ENCODE results near the gene CENPF.

CENPF gene

GRCh38 chr1:214583824-214584554 is 19.0 kb upstream of the CENPF start:
- TF ChIP-seq TAF1 (IDR thresholded peaks at IDR 0.05; ENCODE audit: borderline replicate concordance, insufficient read depth, low read length), result no peak
- TF ChIP-seq SIN3A (IDR thresholded peaks at IDR 0.05; ENCODE audit: borderline replicate concordance, insufficient read depth, low read length), result no peak
- TF ChIP-seq REST (IDR thresholded peaks at IDR 0.05; ENCODE audit: insufficient read depth in 1 of 2, low read depth in 2 of 2, low read length in 2 of 2), result no peak
- TF ChIP-seq FOXP2 (optimal IDR thresholded peaks at IDR 0.05; ENCODE audit: borderline replicate concordance, extremely low read depth, extremely low read length, insufficient read depth), result no peak
- TF ChIP-seq POLR2AphosphoS5 (IDR thresholded peaks at IDR 0.05; ENCODE audit: low read depth, low read length), result no peak

GRCh38 chr1:214584805-214585766 is 17.9 kb upstream of the CENPF start:
- TF ChIP-seq TAF1 (IDR thresholded peaks at IDR 0.05; ENCODE audit: borderline replicate concordance, insufficient read depth, low read length), result no peak
- TF ChIP-seq SIN3A (IDR thresholded peaks at IDR 0.05; ENCODE audit: borderline replicate concordance, insufficient read depth, low read length), result no peak
- no peak for TF ChIP-seq REST (IDR thresholded peaks at IDR 0.05; ENCODE audit: insufficient read depth in 1 of 2, low read depth in 2 of 2, low read length in 2 of 2)
- no peak for TF ChIP-seq FOXP2 (optimal IDR thresholded peaks at IDR 0.05; ENCODE audit: borderline replicate concordance, extremely low read depth, extremely low read length, insufficient read depth)
- TF ChIP-seq POLR2AphosphoS5 (IDR thresholded peaks at IDR 0.05; ENCODE audit: low read depth, low read length), result no peak

GRCh38 chr1:214586621-214587020 is 16.4 kb upstream of the CENPF start:
- TF ChIP-seq SIN3A (IDR thresholded peaks at IDR 0.05; ENCODE audit: borderline replicate concordance, insufficient read depth, low read length), result no peak
- TF ChIP-seq FOXP2 (optimal IDR thresholded peaks at IDR 0.05; ENCODE audit: borderline replicate concordance, extremely low read depth, extremely low read length, insufficient read depth), result no peak
- no peak for TF ChIP-seq POLR2AphosphoS5 (IDR thresholded peaks at IDR 0.05; ENCODE audit: low read depth, low read length)
- no peak for TF ChIP-seq TAF1 (IDR thresholded peaks at IDR 0.05; ENCODE audit: borderline replicate concordance, insufficient read depth, low read length)
- no peak for TF ChIP-seq REST (IDR thresholded peaks at IDR 0.05; ENCODE audit: insufficient read depth in 1 of 2, low read depth in 2 of 2, low read length in 2 of 2)

- TF ChIP-seq SIN3A (IDR thresholded peaks at IDR 0.05; ENCODE audit: borderline replicate concordance, insufficient read depth, low read length) (no peak), REST (IDR thresholded peaks at IDR 0.05; ENCODE audit: insufficient read depth in 1 of 2, low read depth in 2 of 2, low read length in 2 of 2) (no peak), TAF1 (IDR thresholded peaks at IDR 0.05; ENCODE audit: borderline replicate concordance, insufficient read depth, low read length) (no peak), FOXP2 (optimal IDR thresholded peaks at IDR 0.05; ENCODE audit: borderline replicate concordance, extremely low read depth, extremely low read length, insufficient read depth) (no peak), POLR2AphosphoS5 (IDR thresholded peaks at IDR 0.05; ENCODE audit: low read depth, low read length) (no peak)
Measured at GRCh38 chr1:214587165-214587564, 15.8 kb upstream of the CENPF start.
